IPS-11a (cell line): Measurements from ENCODE around the gene MCRIP1.

Experiments
- H3K4me3 ChIP-seq: one replicate; pipeline ENCODE4 v1.5.1; 2013; ENCODE audit warnings: low read depth, low read length, control low read depth

Gene MCRIP1

DNA sequence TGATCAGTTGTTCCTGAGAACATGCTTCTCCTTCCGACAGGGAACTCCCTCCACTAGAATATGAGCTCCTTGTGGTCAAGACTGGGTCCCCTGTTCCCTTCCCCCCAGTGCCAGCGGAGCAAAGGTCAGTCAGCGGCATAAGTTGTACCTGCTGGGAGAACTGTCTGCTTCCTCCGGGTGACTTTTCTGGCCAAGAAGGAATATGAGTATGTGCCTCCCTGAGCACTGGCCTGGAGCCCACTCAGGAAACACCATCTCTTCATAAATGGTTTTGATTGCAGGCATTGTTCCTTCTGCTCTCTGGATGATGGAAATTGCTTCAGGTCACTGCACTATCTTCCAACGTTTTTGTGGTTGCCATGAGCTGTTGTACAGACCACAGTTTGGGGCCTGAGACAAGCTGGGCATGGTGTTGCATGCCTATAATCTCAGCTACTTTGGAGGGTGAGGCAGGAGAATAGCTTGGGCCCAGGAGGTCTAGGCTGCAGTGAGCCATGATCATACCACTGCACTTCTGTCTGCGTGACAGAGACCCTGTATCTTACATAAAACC, 30.1 kb upstream of the MCRIP1 start:
- H3K4me3 ChIP-seq = no peak overlapping the region

DNA sequence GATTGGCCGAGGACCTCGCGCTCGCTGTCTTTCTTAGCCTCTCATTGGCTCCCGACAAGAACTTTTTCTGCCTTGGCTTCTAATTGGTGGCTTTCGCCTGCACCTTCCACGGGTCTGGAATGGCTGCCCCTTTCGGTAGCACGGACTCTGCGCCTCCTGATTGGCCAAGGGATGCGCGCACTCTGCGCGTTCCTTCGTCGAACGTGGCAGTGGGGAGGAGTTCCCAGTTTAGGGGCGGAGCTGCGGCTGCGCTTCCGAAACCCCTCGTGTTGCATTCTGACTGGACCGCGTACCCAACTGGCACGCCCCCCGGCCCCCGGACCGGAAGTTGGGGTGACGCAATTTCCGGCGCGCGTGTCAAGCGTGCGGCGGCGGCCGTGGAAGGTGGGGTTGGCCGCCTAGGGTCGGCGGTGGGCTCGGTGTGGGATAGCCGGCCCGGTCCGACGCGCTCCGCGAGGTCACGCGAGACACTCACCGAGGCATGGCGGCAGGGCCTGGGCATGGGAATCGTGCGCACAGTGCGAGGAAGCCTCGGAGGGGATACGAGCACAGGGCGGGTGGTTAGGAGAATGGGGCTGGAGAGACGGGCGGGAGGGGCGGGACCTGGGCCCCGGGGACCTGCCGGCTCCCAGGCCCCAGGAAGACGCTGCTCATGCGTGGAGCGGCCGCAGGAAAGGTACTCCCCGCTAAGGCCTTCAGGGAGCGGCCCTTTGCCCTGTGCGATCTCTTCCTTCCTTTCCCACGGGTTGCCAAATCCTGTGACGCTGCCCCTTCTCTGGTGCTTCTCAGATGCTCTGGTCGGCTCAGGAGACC, 27.9 kb upstream of the MCRIP1 start:
- H3K4me3 ChIP-seq = peak overlapping the region; percentile 92

GRCh38 chr17:81859906-81860755, 27.0 kb upstream of the MCRIP1 start, which contains the start of gene P4HB:
P4HB (minus strand) TSS chr17:81860535; CDS start chr17:81860471, 64 bp downstream.
- H3K4me3 ChIP-seq = peak within 1 kb of the TSS; percentile 92

GRCh38 chr17:81858967-81859905, 26.1 kb upstream of the MCRIP1 start:
- H3K4me3 ChIP-seq = peak overlapping the region; percentile 83

- no peak overlapping the region for H3K4me3 ChIP-seq
Observed at GRCh38 chr17:81858170-81858966, 25.3 kb upstream of the MCRIP1 start.

DNA sequence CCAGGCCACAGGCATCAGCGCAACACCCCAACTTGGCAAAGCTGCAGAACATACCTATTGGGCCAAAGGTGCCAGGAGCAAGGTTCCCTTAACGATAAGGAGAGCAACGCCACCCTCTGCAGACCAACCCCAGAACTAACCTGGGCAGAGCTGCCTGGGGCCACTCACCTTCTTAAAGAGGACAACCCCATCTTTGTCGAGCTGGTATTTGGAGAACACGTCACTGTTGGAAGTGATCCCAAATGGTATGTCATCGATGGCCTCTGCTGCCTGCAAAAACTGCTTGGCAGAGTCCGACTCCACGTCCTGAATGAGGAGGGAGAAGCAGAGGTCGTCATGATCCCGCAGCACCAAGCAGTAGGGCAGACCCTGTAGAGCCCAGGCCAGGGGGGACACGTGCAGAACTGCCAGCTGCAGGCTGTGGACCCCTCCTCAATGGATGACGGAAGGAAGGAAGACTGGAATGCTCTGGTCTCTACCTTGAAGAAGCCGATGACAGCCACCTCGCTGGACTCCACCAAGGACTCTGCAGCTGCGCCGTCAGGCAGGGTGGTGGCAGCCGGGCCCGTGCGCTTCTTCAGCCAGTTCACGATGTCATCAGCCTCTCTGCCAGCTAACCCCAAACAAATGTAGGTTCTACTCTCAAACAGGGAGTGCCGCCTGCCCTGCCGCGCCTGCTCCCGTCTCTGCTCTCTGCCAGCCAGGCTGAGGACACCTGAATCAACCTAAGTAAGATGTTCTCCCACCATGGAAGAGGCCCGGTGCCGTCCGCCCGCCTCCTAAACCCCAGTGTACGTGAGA, 22.1 kb upstream of the MCRIP1 start:
- H3K4me3 ChIP-seq = no peak overlapping the region

DNA sequence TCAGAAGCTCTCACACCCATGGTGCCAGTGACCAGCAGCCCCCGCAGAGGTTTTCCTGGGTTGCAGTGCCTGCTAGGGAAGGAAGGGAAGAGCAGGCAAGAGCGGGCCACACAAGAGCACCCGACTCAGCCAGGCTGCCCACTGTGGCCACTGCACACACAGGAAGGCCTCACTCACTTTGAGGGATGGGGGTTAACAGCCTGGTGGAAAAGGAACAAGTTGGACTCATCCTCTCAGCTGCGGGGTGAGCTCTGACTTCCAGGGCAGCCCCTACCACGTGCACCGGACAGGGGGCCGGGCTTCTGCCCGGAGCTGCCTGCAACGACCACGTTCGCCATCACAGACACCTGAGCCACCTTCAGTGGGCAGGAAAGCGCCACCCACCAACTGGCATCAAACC, 19.1 kb upstream of the MCRIP1 start:
- H3K4me3 ChIP-seq = no peak overlapping the region

DNA sequence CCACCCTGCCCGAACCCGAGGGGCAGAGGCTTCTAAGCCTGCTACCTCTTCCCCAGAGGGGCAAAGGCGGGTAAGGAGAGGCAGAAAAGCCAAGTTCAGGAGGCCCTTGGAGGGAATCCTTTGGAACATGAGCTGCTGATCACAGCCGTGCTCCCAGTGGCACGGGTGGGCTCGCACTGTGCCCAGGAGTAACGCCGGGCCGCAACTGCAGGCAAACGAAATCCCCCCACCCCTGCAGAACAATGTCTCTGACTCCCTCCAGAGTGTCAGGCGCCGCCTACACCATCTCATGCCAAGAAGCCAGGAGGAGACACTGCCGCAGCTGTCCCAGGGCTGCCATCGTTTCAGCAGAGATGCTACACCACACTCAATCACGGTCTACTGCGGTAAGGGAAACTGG, 18.3 kb upstream of the MCRIP1 start:
- H3K4me3 ChIP-seq = no peak overlapping the region

GRCh38 chr17:81849457-81849856, 16.4 kb upstream of the MCRIP1 start:
- no peak overlapping the region for H3K4me3 ChIP-seq

DNA sequence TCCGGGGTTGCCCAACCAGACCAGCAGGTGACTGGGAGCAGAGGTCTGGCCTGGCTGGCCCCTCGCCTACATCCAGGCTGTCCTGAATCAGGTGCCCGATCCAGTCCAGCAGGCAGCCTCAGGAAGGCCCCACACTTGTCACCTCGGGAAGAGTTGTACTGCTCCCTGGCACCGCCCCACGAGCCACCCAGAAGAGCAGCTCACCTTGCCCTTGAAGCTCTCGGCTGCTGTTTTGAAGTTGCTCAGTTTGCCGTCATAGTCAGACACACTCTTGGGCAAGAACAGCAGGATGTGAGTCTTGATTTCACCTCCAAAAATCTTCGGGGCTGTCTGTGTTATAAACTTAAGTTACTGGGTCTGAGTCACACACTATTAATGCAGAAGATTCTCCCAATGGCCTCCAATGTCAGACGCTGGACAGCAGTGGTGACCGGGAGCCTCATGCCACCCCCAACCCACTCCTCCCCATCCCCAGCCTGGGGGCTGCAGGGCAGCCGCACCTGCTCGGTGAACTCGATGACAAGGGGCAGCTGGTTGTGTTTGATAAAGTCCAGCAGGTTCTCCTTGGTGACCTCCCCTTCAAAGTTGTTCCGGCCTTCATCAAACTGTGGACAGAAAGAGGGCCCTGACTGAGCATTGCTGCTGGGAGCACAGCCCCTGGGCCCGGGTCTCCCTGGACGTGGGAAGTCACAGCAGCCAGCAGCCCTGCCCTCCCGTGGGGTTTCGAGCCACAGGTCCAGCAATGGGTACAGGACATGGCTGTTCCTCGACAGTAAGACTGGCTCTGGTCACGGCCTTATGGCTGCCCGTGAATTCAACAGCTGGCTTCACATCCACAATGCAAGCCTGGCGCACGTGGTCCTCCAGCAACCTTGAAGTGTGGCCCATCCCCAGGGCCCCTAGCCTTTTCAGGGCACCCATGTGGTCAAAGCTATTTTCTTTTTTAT, 13.9 kb upstream of the MCRIP1 start:
- H3K4me3 ChIP-seq = no peak overlapping the region

DNA sequence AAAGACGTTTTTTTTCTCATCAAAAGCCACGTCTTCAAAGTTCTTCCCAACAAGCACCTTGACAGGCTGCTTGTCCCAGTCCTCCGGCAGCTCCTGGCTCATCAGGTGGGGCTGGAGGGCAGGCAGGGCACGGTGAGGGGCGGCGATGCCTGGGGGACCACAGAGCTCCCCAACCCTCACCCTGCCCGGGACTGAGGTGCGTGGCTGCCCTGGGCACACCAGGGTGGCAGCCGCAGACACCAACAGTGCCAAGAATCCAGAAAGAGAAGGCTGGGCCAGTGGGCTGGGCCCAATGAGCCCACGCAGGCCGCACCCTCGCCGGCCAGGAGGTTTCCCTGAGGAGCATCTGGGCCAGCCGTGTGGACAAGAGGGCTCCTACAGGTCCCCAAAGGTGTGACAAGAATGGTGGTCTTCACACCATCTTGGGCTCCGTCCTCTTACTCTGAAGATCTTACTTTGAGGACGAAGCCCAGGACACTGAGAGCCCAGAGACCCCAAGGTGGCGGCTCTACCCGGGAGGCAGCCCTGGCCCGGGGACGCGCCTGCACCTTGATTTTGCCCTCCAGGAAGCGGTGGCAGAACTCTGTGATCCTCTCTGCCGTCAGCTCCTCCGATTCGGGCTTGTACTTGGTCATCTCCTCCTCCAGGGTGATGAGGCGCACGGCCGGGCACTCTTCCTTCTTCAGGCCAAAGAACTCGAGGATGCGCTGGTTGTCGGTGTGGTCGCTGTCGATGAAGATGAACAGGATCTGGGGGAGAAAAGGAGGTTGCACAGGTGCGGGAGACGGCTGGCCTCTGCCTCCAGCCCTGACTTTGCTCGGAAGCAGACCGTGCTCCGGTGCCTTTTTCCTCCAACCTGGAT, 13.0 kb upstream of the MCRIP1 start:
- no peak overlapping the region for H3K4me3 ChIP-seq

- H3K4me3 ChIP-seq = no peak overlapping the region
Observed at GRCh38 chr17:81845361-81845760, 12.3 kb upstream of the MCRIP1 start.

DNA sequence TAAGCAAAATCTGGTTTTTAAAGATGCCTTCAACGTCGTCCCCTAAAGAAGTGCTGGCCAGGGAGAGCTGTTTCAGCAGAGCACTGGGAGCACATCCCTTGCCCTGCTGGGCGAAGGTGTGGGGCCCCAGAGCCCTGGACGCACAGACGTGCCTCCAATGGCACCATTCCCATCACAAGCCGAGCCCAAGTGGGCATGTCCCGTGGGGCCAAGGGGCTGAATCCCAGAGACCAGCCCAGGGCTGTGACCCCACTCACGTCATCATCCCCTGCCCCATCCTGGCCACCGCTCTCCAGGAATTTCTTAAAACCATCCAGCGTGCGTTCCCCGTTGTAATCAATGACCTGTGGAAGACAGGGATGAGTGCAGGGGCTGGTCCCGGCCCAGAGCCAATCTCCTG, 11.8 kb upstream of the MCRIP1 start:
- H3K4me3 ChIP-seq = no peak overlapping the region

DNA sequence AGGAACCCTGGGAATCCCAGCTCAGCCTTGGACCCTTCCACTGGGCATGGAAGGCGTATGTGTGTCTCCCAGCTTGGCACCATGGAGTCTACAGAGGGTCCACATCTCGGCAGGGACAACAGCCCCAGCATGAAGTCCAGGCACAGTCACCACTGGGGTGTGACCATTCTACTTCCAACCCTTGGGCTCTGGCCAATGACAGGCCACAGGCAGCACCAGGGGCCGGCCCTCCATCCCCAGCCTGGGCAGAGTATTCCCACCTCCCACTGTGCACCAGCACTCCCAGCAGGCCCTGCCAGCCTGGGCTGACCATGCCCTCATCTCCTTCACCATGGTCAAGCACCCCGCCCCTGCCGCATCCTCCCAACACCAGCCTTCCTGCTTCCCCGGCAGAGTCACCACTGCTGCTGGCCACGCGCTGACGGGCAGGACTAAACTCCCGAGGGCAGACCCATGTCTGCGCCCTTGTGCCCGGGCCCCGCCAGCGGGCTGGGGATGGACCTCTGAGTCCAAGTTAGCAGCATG, 11.3 kb upstream of the MCRIP1 start:
- H3K4me3 ChIP-seq = no peak overlapping the region

DNA sequence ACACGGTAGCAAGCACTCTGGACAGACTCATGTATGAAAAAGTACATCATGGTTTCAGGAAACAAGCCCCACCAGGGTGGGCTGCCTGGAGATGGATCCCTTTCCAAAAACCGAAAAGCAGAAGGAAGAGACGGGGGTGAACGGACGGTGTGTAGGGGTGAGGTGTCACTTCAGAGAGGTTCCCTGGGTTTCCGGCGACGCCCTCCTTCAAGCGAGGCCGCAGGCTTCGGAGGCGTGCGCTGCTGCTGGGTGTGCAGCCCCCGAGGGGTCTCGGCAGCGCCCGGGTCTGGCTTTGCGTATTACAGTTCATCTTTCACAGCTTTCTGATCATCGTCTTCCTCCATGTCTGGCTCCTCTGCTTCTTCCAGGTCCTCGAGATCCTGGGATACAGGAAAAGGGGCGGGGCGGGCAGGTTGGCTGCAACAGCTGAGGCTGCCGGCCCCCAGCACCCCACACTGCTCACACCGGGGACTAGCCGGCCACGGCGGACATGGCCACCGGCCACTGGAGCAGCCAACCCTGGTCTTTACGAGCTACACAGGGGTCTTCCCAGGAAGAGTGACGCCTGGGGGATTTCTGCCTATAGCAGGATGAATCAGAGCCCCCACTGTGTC, 10.7 kb upstream of the MCRIP1 start:
- no peak overlapping the region for H3K4me3 ChIP-seq
